ENCODE measurements around the gene KCNN1.
A peak's percentile ranks its signal among the peaks of the same experiment; 100 is the strongest.
"Not testable (repeated sequence)": the region's sequence is repeated elsewhere in the genome, so short reads cannot be mapped to it uniquely, and the experiment has no call there.

KCNN1 gene

DNA sequence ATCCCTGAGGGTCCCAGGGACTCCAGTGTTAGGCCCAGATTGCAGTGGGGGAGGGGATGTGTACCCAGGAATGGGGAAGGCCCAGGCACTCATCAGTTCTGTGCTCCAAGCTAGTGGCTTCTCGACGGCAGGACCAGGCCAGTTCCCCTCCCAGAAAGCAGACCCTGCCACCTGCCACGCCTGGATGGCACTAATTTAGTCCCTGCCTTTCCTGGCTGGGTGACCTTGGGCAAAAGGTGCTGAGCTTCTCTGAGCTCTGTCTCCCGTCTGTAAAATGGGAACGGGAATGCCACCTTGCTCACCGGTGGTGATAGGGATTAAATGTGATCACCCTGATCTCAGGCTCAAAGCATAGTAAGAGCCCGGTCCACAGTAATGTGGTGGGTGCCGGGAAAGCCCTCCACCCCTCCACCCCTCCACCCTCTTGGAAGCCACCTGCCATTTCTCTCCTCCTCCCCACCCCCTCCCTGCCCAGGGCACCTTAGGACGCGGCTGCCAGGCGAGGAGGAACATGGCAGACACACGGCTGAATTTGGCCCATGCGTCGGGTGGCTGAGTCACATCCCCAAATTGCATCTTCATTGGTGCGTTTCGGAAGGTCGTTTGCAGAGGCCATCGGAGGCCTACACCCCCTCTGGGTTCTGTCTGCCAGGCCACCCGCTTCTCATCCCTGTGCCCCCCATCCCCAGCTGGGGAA lies 2.3 kb downstream of the KCNN1 start:
- DNase-seq = no peak

DNA sequence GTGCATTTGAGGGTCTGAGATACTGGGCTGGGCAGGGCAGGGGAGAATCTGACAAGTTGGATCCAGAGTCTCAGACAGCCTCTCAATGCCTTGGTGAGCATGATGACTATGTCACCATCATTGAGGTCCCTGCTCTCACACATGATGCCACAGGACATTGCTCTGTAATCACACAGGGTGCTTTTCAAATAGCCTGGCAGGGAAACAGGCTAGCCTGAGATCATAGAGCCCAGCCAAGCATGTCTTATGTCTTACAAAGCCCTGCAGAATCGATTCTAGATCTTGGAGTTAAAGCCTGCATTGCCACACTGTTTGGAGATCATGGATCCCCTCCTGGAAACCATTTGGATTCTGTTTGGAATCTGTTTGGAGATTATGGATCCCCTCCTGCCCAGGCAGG lies 5.3 kb downstream of the KCNN1 start:
- DNase-seq = no peak

DNA sequence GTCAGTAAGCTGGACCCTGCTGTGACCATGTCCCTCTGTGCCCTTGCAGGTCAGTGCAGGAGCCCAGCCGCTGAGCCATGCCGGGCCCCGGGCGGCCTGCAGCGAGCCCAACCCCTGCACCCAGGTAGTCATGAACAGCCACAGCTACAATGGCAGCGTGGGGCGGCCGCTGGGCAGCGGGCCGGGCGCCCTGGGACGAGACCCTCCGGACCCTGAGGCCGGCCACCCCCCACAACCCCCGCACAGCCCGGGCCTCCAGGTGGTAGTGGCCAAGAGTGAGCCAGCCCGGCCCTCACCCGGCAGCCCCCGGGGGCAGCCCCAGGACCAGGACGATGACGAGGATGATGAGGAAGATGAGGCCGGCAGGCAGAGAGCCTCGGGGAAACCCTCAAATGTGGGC lies 6.9 kb downstream of the KCNN1 start:
- no peak for DNase-seq

DNA sequence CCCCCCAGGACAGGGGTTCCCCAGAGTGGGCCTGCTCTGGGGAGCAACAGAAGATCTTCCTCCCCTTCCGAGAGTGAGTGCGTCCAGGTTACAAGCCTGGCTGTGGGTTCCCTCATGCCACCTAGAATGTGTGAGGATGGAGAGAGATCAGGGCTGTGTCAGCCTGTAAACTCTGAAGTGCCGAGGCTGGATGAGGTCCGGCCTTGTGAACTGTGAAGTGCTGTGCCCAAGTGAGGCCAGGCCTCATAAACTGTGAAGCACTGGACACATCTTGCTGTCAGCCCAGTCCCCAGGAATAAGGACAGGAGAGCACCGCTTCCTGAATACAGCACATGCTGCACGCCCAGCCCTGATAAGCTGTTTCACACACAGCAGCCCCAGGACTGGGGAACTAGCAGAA lies 7.6 kb downstream of the KCNN1 start:
- DNase-seq = no peak

DNA sequence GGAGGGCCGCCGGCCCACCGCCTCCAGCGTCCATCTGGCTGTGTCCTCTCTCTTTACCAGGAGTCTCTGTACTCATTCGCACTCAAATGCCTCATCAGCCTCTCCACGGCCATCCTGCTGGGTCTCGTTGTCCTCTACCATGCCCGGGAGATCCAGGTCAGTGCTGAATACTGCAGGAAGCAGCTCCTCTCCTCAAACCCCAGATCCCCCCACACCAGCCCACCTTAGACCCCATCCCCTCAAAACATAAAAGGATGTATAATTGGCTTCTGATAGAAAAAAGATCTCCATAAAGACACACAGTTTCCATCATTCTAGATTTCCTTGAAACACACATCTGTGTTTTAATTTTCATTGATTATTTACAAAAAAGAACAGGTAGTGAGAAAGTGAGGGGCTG lies 8.1 kb downstream of the KCNN1 start:
- no peak for DNase-seq

DNA sequence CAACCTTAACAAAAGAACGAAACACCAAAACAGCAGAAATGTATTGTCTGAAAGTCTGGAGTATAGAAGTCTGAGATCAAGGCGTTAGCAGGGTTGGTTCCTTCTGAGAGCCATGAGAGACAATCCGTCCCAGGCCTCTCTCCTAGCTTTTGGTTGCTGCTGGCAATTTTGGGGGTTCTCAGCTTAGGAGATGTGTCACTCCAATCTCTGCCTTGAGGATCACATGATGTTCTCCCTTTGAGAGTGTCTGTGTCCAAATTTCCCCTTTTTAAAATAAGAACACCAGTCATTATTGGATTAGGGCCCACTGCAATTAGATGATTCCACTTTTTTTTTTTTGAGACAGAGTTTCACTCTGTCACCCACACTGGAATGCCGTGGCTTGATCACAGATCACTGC lies 10.1 kb downstream of the KCNN1 start:
- DNase-seq = no peak

DNA sequence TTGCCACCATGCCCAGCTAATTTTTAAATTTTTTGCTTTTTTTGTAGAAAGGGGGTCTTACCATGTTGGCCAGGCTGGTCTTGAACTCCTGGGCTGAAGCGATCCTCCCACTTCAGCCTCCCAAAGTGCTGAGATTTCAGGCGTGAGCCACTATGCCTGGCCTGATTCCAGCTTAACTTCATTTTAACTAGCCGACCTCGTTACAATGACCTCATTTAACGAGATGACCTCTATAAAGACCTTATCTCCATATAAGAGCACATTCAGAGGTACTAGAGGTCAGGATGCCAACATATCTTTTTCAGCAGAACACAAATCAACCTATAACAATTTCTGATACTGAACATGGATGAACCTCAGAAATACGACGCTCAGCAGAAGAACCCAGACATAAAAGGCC lies 10.6 kb downstream of the KCNN1 start:
- DNase-seq = no peak

DNA sequence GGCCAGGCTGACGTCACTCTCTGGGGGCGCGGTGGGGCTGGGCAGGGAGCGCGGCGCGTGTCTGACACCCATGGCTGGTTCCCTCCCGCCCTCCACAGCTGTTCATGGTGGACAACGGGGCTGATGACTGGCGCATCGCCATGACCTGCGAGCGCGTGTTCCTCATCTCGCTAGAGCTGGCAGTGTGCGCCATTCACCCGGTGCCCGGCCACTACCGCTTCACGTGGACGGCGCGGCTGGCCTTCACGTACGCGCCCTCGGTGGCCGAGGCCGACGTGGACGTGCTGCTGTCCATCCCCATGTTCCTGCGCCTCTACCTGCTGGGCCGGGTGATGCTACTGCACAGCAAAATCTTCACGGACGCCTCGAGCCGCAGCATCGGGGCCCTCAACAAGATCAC lies 14.7 kb downstream of the KCNN1 start:
- DNase-seq = no peak

DNA sequence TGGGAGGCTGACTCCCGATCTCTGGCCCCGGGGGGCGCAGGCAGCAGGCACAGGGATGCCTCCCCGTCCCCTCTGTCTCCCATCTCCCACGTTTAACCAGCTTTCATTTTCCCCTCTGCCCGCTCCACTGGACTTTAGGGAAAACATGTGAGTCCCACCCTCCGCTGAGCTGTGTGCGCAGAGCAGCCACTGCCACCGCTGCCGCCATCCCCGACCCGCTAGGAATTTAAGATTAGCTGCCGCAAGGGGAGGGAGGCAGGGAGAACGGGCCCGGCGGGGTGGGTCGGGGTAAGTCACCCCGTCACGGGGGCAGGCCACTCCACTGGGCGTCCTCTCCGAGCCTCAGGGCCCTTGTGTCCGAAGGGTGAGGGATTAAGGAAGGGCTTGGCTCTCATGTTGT lies 15.5 kb downstream of the KCNN1 start:
- no peak for DNase-seq

DNA sequence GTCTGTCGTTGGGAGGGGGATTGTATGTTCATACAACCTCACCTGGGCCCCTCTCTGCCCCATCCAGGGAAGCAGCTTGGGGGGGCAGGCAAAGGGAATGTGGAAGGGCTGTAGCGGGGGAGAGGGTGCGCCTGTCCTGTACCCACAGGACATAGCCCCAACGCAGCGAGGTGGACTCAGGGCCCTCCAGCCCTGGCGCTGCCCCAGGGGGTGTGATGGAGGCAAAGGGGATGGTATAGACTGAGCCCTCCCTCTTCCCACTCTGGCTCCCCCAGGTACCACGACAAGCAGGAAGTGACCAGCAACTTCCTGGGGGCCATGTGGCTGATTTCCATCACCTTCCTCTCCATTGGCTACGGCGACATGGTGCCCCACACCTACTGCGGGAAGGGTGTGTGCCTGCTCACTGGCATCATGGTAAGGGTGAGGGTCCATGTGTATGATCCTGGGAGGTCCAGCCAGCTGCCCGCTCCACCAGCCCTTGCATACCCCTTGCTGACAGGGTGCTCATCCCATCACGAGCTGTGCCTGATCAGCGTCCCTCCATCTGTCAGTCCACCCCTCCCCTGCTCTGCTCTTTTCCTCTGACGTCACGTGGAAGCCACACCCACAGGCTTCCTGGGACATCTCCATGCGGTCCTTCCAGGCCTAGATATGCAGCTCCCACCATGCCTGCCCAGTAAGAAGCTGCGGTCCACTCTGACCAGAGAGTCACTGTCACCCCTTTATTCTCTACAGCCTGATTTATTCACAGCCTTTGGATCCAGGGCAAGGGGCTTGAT lies 18.3 kb downstream of the KCNN1 start:
- no peak for DNase-seq

DNA sequence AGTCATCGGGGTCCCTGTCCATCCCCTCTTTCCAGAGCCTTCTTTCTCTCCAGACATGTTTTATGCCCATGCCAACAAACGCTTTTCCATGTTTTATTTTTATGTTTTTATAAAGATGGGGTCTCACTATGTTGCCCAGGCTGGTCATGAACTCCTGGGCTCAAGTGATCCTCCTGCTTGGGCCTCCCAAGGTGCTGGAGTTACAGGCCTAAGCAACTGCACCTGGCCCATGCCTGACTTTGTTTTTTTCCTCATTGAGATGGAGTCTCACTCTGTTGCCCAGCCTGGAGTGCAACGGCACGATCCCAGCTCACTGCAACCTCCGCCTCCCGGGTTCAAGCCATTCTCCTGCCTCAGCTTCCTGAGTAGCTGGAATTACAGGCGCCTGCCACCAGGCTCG lies 19.7 kb downstream of the KCNN1 start:
- not testable (repeated sequence) for DNase-seq

DNA sequence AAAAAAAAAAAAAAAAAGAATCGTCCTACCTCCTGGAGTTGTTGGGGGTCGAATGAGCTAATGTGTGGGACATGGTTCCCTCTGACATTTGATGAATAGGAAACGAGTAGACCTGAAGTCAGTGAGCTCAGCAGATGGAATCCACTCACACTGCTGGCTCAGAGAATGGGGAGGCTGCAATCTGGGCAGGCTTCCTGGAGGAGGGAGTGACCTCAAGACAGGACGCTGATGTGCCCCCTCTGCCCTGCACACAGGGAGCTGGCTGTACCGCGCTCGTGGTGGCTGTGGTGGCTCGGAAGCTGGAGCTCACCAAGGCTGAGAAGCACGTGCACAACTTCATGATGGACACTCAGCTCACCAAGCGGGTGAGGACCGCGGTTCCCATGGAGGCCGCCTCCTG lies 21.3 kb downstream of the KCNN1 start:
- DNase-seq = no peak

DNA sequence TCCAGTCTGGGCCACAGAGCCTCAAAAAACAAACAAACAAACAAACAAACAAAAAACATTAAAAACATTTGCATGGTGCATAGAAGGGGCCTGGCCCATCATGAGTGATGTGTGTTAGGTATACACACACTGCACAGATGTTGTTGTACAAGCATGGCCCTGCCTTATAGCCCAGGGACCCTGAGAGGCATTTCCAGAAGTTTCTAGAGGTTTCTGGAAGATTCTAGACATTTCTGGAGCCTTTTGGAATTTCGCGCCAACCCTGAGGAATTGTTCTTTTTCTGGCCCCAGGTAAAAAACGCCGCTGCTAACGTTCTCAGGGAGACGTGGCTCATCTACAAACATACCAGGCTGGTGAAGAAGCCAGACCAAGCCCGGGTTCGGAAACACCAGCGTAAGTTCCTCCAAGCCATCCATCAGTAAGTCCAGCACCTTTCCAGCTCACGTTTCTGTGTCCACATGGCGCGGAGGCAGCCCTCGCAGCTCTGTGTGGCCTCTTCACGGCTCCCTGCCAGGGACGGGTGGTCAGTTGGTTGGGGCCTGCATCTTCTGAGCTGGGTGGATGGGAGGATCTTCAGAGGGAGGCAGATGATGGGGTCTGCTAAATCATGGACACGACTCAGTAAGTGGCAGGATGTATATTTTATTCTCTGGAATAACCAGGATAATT lies 22.7 kb downstream of the KCNN1 start:
- no peak for DNase-seq

DNA sequence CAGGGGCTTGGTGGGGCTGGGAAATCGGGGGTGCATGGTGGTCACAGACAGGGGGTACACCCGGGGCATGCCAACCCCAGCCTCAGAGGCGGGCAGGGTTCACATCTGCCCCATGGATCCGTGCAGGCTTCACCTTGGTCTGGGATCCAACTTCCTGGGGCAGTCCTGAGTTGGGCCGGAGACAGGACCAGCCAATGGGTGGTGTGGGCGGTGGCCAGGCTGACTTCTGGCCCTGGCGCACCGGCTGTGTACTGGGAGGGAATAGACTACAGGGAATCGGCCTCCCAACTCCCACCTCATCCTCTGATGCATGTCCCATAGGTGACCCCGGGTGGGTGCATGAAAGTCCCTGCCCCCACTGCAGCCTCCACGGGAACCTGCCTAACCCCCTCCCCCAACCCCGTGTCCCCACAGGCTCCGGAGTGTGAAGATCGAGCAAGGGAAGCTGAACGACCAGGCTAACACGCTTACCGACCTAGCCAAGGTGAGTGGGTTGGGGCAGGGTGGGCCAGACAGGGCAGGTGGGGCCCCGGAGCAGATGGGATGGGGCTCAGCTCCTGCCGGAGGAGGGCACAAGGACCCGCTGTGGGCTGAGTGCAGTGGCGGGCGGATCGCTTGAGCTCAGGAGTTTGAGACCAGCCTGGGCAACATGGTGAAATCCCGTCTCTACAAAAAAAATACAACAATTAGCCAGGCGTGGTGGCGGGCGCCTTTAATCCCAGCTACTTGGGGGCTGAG lies 26.3 kb downstream of the KCNN1 start:
- DNase-seq = no peak

DNA sequence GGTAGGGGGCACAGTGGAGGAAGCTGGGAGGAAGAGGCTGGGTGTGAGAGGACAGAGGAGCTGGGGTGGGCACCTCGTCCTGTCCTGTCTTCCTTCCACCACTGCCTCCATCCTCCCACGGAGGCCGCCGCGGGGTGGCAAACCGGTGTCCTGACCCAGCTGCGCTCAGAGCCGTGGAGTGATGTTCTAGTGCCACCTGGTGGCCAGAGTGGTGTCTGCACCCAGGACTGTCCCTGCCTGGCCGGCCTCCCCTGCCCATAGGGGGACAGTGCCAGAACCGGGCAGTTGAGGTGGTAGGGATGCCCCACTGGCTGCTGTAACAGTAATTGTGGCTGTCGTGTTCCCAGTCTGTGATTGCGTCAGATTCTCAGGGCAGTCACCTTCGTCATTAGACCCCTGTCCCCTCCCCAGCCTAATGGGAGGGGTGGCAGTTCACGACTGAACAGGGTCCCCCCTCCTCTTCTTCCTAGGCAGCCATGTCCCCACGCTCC lies 30.0 kb downstream of the KCNN1 start:
- peak; percentile 43 for DNase-seq

DNA sequence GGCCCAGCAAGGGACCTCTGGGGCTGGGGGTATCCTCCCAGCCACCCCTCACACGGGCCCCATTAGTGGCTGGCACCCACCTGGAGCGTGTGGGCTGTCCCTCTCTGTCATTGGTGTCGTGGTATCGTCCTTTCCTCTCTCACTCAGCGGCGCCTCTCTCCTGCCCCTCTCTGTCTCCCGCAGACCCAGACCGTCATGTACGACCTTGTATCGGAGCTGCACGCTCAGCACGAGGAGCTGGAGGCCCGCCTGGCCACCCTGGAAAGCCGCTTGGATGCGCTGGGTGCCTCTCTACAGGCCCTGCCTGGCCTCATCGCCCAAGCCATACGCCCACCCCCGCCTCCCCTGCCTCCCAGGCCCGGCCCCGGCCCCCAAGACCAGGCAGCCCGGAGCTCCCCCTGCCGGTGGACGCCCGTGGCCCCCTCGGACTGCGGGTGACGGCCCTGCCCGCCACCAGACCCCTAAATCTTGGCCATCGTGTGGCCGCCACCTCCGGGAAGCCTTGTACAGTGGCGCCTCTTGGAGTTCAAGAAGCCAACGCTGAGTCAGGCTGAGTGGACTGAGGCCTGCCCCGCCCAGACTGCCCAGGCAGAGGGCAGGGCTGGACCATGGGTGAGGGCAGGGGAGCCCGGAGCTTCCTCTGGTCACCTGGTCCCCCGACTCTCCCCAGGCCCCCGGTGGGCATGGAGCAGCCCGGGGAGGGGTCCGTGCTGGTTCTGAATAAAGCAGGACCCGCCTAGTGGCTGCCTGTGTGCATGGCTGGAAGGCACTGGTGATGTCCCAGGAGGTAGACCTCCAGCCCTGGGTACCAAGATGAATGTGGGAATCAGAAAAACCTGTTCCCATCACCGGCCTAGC lies 31.3 kb downstream of the KCNN1 start:
- DNase-seq = no peak

DNA sequence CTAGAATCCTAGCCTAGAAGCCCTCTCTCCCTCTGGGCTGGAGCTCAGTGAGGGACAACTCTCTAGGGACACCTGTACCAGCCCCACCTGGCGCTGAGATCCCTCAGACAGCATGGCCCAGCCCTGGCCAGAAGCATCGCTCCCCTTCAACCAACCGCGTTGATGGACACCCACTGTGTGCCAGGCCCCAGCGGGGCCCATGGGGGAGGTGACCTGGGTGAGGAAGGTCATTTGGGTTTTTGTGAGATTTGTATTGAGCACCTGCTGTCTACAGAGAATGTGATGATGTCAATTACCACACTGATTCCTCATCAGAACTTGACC lies 31.9 kb downstream of the KCNN1 start:
- DNase-seq = no peak

DNA sequence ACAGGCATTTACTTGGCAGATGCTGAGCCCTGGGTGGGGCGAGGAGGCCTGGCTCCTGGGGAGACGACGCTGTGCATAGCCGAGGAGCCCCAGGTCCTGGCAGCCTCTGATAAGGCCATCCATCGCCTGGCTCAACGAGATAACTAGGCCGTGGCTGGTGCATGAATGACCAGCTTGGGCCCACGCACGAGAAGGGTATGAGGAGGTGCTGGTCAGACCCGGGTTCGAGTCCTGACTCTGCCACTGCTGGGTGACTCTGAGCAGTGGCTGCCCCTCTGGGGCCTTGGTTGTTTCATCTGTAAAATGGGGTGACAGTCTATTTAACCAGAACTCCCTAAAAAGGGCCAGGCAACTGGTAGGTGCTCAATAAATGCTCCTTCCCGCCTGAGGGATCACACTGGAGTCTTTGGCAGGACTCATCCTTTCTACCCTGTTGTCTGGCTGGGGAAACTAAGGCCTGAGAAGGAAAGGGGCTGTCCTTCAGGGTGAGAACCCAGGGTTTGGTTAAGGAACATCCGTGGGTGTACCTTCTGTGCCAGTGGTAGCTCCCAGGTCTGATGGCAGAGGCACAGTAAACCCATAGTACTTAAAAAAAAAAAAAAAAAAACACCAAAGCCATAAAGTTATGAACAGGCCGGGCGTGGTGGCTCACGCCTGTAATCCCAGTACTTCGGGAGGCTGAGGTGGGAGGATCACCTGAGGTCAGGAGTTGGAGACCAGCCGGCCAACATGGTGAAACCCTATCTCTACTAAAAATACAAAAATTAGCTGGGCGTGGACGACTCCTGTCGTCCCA lies 33.0 kb downstream of the KCNN1 start:
- no peak for DNase-seq

DNA sequence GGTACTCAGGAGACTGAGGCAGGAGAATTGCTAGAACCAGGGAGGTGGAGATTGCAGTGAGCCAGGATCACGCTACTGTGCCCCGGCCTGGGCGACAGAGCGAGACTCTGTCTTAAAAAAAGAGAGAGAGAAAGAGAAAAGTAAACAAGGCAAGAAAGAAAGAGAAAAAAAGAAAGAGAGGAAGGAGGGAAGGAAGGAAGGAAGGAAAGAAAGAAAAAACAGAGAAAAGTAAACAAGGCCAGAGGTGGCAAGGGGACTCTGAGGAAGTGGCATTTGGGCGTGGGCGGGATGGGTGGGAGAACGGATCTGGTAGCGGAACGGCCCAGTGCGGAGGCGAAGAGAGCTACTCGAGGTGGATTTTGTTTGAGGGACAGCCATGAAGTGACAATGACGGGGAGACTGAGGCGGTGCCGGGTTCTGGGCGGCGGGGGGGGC lies 33.6 kb downstream of the KCNN1 start:
- DNase-seq = no peak

DNA sequence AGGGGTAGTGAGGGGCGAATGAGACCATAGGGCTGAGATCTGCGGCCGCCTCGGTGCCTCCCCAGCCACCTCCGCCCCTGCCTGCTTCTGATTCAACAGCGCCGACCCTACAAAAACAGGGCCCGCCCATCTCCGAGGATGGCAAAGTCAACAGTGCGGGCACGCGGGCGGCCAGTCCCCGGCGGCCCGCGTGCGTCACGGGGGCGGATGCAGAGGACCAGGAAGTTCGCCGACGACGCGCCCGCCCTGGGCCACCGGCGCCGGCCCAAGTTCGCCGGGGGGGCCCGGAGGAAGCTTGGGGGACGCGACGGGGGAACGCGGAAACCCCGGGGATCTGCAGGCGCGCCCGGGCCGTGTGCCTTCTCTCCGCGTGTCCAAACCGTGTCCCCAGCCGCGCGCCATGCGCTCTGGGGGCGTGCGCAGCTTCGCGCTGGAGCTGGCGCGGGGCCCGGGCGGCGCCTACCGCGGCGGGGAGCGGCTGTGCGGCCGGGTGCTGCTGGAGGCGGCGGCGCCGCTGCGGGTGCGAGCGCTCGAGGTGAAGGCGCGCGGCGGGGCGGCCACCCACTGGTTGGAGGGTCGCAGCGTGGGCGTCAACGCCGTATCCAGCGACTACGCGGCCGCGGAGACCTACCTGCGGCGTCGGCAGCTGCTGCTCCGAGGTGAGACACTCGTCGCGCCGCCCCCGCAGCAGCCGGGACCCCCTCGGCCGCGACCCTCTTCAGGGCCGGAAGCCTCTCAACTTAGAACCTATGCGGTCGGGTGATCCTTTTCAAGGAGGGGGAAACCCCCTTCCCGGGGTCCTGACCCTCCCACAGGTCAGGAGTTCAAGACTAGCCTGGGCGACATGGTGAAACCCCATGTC lies 34.2 kb downstream of the KCNN1 start:
- DNase-seq = peak; percentile 52

Data from NCI-H2227 treated with DMSO at 0.1 percent for 48 hours (cell line).